ENCODE data around the gene TRMT6.

- TF ChIP-seq CTCF (conservative IDR thresholded peaks at IDR 0.05 in 1 of 2, IDR thresholded peaks at IDR 0.05 in 1 of 2; ENCODE audit: low read depth in 1 of 2, low read length in 2 of 2) (no peak), EZH2 (IDR thresholded peaks at IDR 0.05; ENCODE audit: low read length, missing control alignments) (no peak)
Measured at GRCh38 chr20:5973172-5973571, 22.8 kb upstream of the TRMT6 start.

Measured in fibroblast of lung (primary cell).